RWPE1 (cell line): ENCODE measurements around the gene INMT.

Source experiments
- CTCF ChIA-PET: fragments of 350-600 bp; sonication (Branson Sonifier 250); formaldehyde crosslinking; extraction: SDS; loops from one replicate; lab custom pipeline; 2021; lab: Yijun Ruan, JAX
- POLR2A ChIA-PET: fragments of 400-600 bp; formaldehyde crosslinking; extraction: SDS; loops from one replicate; lab custom pipeline; 2020; ENCODE audit warnings: antibody characterized with exemption; ENCODE audit not compliant: low non-redundant PET; lab: Yijun Ruan, JAX
- DNase-seq: peaks from one replicate; pipeline ENCODE4 v3.0.0; 2012; ENCODE audit warnings: low spot score
- H3K27ac ChIP-seq: fragments of 450-650 bp; 2 replicates; pipeline ENCODE4 v1.5.1; 2017
- CTCF ChIP-seq: fragments of 450-650 bp; conservative IDR thresholded peaks from 2 replicates; pipeline ENCODE4 v1.5.1; 2017; ENCODE audit warnings: low read depth, mild to moderate bottlenecking

The INMT gene

GRCh38 chr7:30775992-30776391 lies 24.1 kb downstream of the INMT start:
- POLR2A ChIA-PET = no interaction called here
- H3K27ac ChIP-seq = no peak overlapping the region
- no peak for TF ChIP-seq CTCF
- DNase-seq = no peak
- CTCF ChIA-PET = no interaction called here

- H3K27ac ChIP-seq = no peak overlapping the region
- POLR2A ChIA-PET = no interaction called here
- no peak for DNase-seq
- no peak for TF ChIP-seq CTCF
- CTCF ChIA-PET = no interaction called here
Observed at GRCh38 chr7:30776971-30777370, 25.0 kb downstream of the INMT start.

- POLR2A ChIA-PET = no interaction called here
- DNase-seq = no peak
- H3K27ac ChIP-seq = no peak overlapping the region
- CTCF ChIA-PET = no interaction called here
- TF ChIP-seq CTCF = no peak
Observed at GRCh38 chr7:30778255-30779025, 26.5 kb downstream of the INMT start.

- CTCF ChIA-PET = no interaction called here
- H3K27ac ChIP-seq = no peak overlapping the region
- no peak for TF ChIP-seq CTCF
- no peak for DNase-seq
- POLR2A ChIA-PET = no interaction called here
Observed at GRCh38 chr7:30779574-30779973, 27.6 kb downstream of the INMT start.

- no peak for TF ChIP-seq CTCF
- ChIA-PET POLR2A (no interaction called here), CTCF (no interaction called here)
- H3K27ac ChIP-seq = no peak overlapping the region
- no peak for DNase-seq
Observed at GRCh38 chr7:30780941-30781340, 29.0 kb downstream of the INMT start.

GRCh38 chr7:30782690-30783089 lies 30.8 kb downstream of the INMT start:
- no peak for TF ChIP-seq CTCF
- H3K27ac ChIP-seq = no peak overlapping the region
- DNase-seq = no peak
- POLR2A ChIA-PET = interaction anchor here (0.6 kb wide), 1 partner anchor 212 kb away, joined by 3 read pairs; no protein-coding TSS in a partner anchor
- CTCF ChIA-PET = interaction anchor here (1.2 kb wide), 1 partner anchor 43 kb away, joined by 4 read pairs; no protein-coding TSS in a partner anchor
